HG03521 (cell line): Measurements from ENCODE around the gene RAB44.

ENCODE experiments used
- ATAC-seq: cut with Tn5 transposase; IDR thresholded peaks from one replicate; pipeline ENCODE4 v1.9.1; 2021; ENCODE audit warnings: mild to moderate bottlenecking, moderate library complexity; ENCODE audit not compliant: unreplicated experiment

The RAB44 gene

DNA sequence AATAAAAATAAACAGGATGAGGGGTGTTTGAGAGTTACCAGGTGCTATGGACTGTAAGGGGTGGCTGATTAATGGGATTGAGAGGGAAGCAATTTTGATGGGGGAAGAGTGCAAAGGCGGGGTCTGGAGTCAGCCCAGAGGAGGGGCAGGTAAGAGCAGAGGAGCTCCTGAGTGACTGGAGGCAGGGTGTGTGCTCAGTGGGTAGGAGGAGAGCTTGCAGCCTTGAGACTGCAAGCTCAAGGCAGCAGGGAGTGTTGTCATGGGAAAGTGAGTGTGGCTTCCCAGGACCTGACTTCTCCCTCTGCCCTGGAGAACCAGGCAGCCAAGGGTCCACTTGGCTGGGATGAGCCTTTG, 54.2 kb downstream of the RAB44 start:
- ATAC-seq: no peak

DNA sequence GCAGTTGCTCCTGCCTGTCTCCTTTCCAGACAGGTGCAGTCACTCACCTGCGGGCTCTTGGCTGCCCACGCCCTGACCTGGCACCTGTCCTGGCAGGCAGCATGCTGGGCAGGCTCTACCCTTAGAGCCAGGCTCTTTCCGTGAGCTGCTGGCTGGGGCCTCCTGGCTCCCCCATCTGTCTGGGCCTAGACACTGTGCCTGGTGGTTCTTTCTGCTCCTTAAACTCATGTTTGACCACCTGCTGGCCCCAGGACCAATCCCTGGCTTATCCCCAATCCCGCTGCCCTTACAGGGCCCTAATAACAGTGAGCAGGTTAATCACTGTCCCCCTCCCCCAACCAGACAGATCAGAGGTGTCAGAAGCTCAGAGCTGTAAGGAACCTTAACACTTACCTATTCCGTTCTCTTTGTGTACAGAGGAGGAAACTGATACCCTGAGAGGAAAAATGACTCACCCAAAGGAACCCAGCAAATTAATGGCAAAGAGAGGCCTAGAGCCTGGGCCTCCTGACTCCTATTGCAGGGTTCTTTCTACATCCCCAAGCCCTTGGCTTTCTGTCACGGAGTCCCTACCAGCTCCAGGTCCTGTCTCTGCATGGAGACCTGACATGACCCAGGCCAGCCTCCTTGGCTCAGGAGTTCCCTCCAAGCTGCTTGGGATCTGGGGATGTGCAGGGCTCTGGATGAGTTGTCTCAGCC, 54.7 kb downstream of the RAB44 start:
- ATAC-seq: no peak

DNA sequence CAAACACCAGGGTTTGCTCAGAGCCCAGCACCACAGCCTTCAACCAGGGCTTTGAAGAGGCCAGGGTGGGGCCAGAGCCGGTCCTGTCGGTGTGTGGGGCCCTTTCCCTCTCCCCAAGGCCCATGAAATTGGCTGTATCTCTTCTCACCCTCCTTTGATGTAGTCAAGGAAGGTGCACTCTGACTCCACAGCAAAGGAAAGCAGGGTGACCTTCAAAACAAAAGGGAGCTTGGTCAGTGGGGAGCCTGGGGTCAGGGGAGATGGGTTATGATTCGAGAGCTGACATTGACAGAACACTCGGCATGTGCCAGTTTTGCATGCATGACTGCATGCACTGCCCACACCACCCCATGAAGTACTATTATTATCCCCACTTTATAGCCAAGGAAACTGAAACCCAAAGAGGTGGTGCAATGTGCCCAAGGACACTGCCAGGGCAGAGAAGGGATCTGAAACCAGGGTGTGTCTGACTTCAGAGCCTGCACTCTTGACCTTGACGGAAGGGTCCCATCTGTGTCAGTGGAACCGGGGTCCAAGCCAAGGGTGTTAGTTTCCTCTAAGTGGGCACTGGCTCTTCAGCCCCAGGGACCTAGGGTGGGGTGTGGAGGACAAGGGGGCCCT, 55.4 kb downstream of the RAB44 start:
- ATAC-seq: no peak

DNA sequence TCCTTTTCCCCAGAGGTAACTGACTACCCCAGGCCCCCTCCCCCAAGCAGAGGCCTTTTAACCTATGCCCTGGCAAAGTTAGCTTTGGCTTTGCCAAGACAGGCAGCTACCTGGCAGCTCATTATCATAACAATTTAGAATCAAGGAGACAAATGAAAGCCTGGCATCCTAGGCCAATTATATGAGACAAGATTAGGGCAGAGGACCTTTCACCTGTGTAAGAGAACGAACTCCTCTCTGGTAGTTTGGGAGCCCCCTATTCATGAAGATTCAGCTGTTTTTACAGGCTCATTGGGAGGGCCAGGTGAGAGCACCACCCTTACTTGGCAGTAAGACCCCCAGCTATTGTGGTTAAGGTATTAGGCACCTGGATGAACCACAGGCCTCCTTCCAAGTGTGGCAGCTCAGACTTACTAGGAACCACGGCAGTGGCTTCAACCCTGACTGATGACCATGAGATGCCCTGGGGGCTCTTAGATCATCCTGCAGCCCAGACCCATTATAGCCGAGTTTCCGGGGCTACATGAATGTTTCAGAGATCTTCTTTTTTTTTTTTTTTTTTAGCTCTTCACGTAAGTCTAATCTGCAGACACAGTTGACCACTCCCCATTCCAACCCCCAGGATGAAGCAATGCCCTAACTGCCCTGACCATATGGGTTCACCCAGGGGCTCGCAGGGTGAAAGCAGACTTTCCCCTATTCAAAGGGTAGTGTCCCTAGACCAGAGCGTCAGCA, 56.2 kb downstream of the RAB44 start:
- no peak for ATAC-seq

DNA sequence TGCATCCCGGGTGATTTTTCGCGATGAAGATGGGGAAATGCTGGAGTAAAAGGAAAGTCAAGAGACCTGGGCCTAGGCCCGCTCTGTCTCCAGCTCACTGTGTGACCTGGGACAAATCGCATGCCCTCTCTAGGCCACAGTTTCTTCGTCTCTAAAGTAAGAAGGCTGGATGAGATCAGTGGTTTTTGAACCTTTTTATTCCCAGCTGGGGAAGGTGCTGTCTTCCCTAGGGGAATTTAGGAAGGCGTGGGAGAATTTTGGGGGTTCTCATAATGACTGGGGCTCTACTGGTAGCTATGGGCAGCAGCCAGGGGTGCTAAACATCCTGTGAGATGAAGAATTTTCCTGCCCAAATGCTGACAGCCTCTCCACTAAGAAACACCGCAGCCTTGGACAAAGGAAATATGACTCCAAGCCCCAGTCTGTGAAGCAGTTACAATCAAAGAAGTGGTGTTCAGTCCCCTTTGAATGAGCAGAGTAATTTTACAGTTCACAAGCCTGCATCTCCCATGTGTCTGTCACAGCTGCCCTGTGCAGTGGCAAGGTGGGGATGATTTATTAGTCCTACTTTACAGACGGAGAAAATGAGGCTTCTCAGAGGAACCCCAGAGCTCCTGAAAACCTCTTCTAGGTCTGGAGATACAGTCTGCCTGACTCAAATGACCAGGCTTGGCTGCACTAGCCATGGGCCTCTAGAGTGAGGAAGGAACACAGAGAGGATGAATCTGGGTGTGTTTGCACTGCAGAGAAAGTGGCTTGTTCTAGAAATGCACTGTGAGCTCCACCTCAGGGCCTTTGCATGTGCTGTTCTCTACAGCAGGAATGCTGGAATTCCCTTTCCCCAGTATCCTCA, 57.2 kb downstream of the RAB44 start:
- ATAC-seq: no peak

DNA sequence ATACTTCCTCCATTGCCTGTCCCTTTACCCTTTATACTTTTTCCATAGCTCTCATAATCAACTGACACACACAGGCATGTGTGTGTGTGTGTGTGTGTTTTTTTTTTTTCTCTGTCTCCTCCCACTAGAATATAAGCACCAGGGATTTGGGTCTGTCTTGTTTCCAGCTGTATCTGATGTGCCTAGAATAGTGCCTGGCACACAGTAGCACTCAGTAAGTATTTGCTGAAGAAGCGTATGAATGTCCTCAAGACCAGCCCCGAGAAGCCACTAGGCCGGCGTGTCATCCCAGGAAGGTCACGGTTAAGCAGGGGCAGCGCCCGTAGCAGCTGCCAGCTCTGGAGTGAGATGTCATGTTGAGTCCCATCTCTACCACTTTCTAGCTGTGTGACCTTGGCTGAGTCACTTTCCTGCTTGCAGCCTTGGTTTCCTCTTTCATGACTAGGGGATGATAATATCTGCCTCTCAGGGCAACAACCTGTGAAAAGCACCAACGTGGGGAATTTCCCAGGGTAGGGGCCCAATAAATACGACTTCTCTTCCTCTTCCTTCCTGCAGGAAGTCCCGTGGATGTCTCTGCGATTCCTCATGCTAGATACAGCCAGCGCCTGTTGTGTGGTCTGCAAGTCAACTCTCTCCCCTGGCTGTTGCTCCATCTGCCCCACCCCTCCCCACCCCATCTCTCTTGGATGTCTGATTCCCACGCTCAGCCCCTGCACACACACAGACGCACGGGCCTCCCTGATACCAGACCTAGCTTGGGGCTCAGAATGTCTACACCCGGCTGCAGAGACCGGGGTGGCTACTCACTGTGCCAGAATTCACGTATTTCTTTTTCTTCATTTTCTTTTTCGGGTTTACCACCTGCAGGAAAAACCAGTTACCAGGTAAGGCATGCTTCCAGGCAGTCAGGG, 58.1 kb downstream of the RAB44 start:
- peak; percentile 35 for ATAC-seq

DNA sequence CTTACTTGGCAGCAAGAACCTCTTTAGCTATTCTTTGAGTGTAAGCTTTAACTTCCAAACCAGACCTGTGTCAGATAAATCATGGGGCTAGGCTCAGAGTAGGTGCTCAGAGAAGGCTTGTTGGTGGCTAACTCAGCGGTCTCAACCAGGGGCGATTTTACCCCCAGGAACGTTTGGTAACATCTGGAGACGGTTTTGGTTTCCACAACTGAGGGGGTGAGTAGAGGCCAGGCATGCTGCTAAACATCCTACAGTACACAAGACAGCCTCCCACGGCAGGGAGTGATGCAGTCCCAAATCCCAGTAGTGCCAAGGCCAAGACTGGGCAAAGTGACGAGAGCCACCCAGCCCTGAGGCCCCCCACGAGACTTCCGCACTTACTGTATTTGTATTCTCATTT, 59.2 kb downstream of the RAB44 start:
- no peak for ATAC-seq

DNA sequence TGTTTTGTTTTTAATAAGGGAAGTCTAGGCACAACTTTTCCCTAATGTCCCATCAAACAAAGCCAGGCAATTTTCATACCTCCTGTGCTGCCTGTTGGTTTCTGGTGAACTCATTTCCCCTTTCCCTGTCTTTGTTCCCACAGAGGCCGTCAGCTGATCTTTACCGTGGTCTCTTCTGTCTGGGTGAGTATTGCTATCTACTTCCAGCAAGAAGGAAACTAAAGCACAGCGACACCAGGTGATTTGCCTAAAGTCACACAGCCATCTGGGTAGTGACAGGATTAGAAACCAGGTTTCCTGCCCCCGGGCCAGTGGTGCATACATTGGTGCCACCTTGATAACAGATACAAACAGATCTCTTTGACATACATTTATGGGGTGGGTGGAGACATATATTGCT, 59.6 kb downstream of the RAB44 start:
- ATAC-seq: no peak

DNA sequence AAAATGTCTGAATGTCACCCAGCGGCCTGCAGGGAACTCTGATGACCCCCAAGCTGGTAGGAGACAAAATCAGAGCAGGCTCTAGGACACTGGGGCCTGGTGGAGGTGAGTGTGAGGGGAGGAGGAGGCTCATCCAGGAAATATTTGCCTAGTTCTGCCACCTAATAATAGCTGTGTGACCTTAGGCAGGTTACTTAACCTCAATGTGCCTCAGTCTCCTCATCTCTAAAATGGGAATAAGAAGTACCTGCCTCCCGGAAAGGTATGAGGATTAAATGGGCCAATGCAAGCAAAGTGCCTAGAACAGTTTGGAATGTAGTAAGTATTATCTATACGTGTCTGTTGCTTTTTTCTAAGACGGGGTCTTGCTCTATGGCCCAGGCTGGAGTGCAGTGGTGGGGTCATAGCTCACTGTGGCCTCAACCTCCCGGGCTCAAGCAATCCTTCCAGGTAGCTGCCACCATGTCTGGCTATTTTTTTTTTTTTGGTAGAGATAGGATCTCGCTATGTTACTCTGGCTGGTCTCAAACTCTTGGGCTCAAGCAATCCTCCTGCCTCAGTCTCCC, 60.4 kb downstream of the RAB44 start:
- ATAC-seq: no peak

DNA sequence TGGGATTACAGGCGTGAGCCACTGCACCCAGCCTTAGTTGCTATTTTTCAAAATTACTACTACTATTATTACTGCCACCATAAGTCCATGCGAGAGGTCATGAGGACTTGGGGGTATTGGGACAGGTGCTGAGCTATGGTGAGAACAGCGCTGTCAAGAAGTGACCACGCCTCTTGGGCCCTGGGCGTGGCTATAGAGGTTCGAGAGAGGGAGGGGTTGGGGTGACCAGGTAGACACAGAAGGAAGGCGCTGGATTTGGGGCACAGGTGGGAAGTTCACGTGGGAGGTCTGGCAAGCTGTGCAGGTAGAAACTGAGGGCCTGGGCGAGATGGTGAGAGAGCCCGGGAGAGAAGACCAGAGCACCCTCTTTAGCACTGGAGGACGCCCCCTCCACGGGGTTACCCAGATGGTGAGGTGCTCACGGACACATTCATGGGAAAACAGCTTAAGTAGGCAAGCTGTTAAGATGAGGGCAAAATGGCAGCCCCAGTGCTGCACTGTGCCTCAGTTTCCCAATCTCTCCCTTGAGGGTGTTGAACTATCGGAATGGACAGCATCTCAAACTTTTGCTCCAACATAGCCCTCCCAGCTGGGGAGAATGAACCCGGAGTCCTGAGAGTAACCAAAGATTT, 61.0 kb downstream of the RAB44 start:
- no peak for ATAC-seq

DNA sequence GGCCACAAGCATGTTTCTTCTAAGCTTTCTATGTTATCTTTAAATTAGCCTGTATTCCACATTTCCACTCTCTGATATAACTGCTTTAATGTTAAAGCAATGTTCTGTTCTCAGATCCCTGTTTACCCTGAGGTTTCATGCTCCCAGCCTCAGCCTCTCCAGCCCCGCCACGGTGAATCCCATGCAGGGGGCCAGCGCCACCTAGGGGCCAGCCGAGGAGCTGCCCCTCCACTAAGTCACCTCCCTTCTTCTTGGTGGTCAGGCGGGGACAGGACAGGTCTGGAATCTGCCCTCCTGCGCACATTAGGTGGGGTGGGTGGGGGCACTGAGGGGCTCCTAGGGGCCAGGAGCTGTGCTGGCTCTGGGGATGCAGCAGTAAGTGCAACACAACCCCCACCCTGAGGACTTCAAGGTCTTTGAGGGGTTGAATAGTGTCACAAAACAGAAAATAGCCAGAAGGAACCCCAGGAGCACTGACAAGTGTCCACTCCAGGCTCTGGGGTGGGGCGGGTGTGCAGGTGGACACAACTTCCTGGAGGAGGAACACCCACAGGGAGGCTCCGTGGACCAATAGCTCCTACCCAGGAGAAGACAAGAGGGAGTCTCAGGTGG, 61.6 kb downstream of the RAB44 start:
- ATAC-seq: no peak

DNA sequence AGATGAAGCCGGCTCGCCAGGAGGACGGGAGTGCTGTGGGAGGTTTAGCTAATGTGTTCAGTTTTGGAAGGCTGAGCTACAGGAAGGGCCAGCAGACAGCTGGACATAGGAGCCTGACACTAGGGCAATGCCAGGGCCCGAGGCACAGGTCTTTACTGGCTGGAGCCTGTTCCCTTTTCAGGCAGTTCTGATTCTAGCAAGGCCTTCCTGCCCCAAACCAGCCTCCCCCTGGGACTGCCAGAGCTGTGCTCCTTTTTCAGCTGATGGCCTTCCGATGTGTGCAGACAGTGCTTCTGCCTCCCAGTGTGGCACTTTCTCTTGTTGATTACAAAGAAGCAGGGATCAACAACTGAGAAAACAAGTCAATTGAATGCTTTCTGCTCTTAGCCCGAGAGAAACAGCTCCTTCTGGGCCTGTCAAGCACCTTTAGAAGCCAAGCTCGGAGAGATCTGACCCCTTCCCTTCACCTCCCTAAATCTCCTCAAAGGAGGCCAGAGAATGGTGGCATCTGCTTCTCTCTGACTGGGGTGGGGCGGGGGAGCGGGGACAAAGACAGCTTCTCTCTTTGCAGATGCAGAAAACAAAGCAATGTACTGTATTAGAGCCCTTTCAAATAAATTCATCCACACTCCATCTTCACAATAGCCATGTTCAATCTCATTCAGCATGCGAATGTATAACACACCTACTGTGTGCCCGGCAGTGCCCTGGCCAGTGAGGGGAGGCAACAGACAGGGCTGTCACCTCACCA, 63.2 kb downstream of the RAB44 start:
- no peak for ATAC-seq

DNA sequence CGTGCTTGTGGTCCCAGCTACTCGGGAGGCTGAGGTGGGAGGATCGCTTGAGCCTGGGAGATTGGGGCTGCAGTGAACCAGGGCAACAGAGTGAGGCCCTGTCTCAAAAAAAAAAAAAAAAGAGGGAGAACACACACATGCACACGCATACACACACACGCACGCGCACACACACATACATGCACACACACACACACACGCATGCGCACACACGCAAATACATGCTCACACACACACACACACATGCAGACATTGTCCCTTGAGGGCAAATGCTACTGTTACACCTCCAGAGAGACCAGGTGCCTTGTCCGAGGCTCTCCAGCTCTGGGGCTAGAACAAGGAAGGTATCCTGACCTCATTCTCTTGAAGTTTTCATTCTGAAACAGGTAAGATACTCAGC, 64.5 kb downstream of the RAB44 start:
- no peak for ATAC-seq

DNA sequence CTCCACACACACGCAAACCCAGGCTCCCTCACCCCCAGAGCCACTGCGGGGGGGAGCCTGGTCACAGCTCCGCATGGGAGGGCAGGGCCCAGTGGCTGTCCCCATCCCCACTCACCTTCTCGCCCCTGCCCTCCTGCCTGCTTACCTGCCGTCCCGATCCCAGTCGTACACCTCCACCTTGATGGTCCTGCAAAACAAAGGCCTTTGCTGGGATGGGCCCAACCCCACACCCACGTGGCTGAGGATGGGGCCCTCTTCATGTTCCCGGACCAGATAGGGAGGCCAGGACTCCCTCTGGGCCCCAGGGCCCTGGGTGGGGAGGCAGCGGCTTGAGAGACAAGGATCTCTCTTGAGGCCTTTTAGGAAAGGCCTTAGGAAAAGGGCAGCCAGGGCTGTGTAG, 67.6 kb downstream of the RAB44 start:
- ATAC-seq: no peak

DNA sequence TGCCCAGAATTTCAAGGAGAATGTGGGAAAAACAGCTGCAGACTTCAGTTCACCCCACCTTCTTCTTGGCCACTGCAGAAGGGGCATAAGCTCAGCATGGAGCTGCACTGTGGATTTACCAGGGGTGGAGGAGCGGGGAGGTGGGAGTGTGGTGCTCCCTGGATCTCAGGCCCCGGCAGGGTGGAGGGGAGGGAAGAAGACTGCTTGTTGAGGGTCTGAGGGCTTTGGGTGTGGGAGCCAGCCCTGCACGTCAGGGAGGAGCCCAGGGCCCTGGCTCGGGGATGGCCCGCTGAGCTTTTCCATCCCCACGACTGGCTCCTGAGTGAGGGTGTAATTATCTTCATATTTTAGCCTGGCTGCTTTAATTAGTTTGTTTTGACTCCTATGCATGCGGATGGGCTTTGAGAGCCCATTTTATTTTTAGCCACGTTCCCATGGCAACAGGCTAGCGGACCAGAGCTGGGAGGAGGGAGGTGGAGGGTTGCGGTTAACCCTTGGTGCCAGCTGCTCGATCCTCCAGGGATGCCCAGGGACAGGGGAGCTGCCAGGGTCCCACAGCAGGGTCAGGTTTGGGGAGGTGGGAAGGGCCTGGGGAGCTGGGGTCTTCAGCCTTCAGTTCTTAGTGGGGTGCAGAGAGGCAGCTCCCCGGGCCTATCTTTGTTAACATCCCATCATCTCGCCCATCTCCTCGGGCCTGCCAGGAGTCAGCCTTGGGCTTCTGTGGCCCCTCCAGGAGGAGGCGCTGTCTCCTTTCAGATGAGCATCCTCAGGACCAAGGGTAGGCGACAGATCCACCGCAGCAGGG, 68.2 kb downstream of the RAB44 start:
- ATAC-seq: no peak

DNA sequence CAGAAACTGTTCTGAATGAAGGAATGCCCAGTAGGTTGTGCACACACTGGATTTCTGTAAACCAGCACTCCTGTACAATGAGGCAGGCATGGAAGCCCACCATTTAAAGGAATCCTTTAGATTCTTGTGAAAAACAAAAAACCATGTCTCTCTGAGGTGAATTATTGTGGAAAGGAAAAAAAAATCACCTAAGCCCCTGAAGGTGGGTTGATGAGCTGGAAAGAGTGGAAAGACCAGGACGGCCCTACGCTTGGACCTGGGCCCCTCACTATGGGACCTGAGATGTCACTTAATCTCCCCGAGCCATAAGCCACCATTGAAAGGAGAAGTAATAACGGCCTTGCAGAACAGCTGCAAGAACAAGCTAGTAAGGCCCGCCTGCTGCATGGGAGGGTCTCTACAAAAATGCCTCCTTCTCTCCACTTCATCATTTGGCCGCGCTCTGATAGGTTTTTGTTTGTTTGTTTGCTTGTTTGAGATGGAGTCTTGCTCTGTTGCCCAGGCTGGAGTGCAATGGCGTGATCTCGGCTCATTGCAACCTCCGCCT, 68.8 kb downstream of the RAB44 start:
- no peak for ATAC-seq

DNA sequence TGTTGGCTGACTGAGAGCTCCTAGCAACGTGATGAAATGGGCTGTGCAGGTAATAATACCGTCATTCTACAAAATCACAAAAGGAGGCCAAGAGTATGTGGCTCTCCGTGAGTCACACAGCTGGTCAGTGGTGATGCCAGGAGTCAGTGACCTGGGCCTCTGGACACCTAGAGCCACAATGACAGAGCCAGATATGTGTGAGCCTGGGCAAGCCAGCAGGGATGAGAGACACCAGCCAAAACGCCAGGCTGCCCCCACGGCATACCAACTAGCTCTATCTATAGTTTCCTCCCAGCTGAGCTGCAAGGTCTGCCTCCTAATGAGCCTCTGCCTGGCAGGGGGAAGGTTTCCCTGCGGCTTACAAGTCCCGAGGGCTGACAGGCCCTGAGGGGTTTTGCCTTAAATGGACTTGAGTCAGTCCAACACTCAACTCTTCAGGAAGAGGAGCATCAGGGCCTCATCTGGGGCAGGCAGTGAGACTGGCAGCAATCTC, 71.6 kb downstream of the RAB44 start:
- ATAC-seq: no peak
